ENCODE measurements around the gene OR14A2.

GRCh38 chr1:247741756-247742155 is 6.2 kb downstream of the OR14A2 start:
- no peak for TF ChIP-seq MAX (IDR thresholded peaks at IDR 0.05; ENCODE audit: insufficient read depth, insufficient read length)
- no peak for TF ChIP-seq POLR2AphosphoS5 (IDR thresholded peaks at IDR 0.05; ENCODE audit: insufficient read depth, low read depth, low read length)
- TF ChIP-seq CTCF (IDR thresholded peaks at IDR 0.05; ENCODE audit: extremely low read depth in 1 of 2, insufficient read depth in 1 of 2, low read depth in 1 of 2, low read length in 2 of 2), result no peak
- TF ChIP-seq EZH2 (IDR thresholded peaks at IDR 0.05; ENCODE audit: borderline replicate concordance, low read depth, low read length, severe bottlenecking), result no peak
- TF ChIP-seq POLR2A (IDR thresholded peaks at IDR 0.05; ENCODE audit: low read depth, low read length), result no peak
- no peak for TF ChIP-seq FOS (IDR thresholded peaks at IDR 0.05; ENCODE audit: borderline replicate concordance, insufficient read depth, low read length)

Measured in endothelial cell of umbilical vein (primary cell).